Activated CD4-positive, alpha-beta memory T cell treated with anti-CD3 and anti-CD28 coated beads for 36 hours (primary cell): ENCODE results near the gene GPC5. TPM values are rescaled to one million over a fixed set of nuclear protein-coding genes. Genes with fewer than 3 reads are reported as not detected.

ENCODE experiments used
- CTCF ChIA-PET: fragments of 350-600 bp; sonication (Branson Sonifier 250); formaldehyde crosslinking; loops from one replicate; lab custom pipeline; 2021; ENCODE audit warnings: antibody characterized with exemption, inconsistent platforms; lab: Charles Lee
- POLR2A ChIA-PET: fragments of 350-600 bp; sonication (Branson Sonifier 250); formaldehyde crosslinking; loops from one replicate; lab custom pipeline; 2021; ENCODE audit warnings: antibody characterized with exemption; lab: Charles Lee
- DNase-seq: peaks from one replicate; pipeline ENCODE4 v3.0.0-alpha.2; 2020
- H3K27ac Mint-ChIP-seq: one replicate; pipeline ENCODE4 v1.8.0; 2021; ENCODE audit warnings: mixed read lengths
- H3K27me3 Mint-ChIP-seq: one replicate; pipeline ENCODE4 v1.8.0; 2021; ENCODE audit warnings: mixed read lengths
- H3K36me3 Mint-ChIP-seq: one replicate; pipeline ENCODE4 v1.8.0; 2021; ENCODE audit warnings: mixed read lengths
- H3K4me1 Mint-ChIP-seq: one replicate; pipeline ENCODE4 v1.8.0; 2021; ENCODE audit warnings: low read depth, mixed read lengths
- H3K4me3 Mint-ChIP-seq: one replicate; pipeline ENCODE4 v1.8.0; 2021; ENCODE audit warnings: mild to moderate bottlenecking, mixed read lengths
- H3K9me3 Mint-ChIP-seq: one replicate; pipeline ENCODE4 v1.8.0; 2021; ENCODE audit warnings: mixed read lengths
- intact Hi-C: fragments of 100-400 bp; cut with micrococcal nuclease; formaldehyde crosslinking; loops from one replicate; pipeline ENCODE4 v1.15.1; 2023
- total RNA-seq, 2 experiments: library from RNA; stranded (reverse); gene quantifications; one replicate each; pipeline ENCODE4 v1.2.3, GENCODE V29; 2021

The GPC5 gene
- total RNA-seq, 2 experiments from 2014 or later, result 0.17 to 0.29 TPM

GRCh38 chr13:91372911-91373310 lies 25.5 kb upstream of the GPC5 start:
- POLR2A ChIA-PET, result no interaction called here
- Mint-ChIP-seq H3K27me3 (peaks cover 2% of the 10 kb centered on the region), H3K4me1 (peaks cover 19% of the 10 kb centered on the region), H3K27ac (no peak overlapping the region), H3K9me3 (no peaks in the 10 kb centered on the region), H3K36me3 (no peaks in the 10 kb centered on the region), H3K4me3 (no peak overlapping the region)
- CTCF ChIA-PET, result interaction anchor here (1.0 to 2.8 kb wide), 3 partner anchors 9 to 61 kb away, joined by 3 to 11 read pairs (median 3); no protein-coding TSS in a partner anchor
- DNase-seq, result no peak
- intact Hi-C loops, result loop anchor here (10.0 kb wide), 1 partner anchor 238 kb away; no protein-coding TSS in a partner anchor

GRCh38 chr13:91375116-91375729 lies 23.2 kb upstream of the GPC5 start:
- Mint-ChIP-seq H3K9me3 (no peaks in the 10 kb centered on the region), H3K36me3 (no peaks in the 10 kb centered on the region), H3K4me3 (no peak overlapping the region), H3K27me3 (peaks cover 2% of the 10 kb centered on the region), H3K27ac (no peak overlapping the region), H3K4me1 (peaks cover 3% of the 10 kb centered on the region)
- intact Hi-C loops, result loop anchor here (1.0 to 10.0 kb wide), 2 partner anchors 23 to 240 kb away; partner anchors contain the start of gene GPC5
- no peak for DNase-seq
- CTCF ChIA-PET, result interaction anchor here (1.1 to 1.3 kb wide), 3 partner anchors 17 to 348 kb away, joined by 3 to 5 read pairs (median 3); no protein-coding TSS in a partner anchor
- POLR2A ChIA-PET, result no interaction called here

- ChIA-PET CTCF (interaction anchor here (0.7 to 1.8 kb wide), 5 partner anchors 9 to 342 kb away, joined by 3 to 6 read pairs (median 4); no protein-coding TSS in a partner anchor), POLR2A (interaction anchor here (0.6 kb wide), 1 partner anchor 34 kb away, joined by 3 read pairs; no protein-coding TSS in a partner anchor)
- intact Hi-C loops, result loop anchor here (2.0 kb wide), 1 partner anchor 341 kb away; no protein-coding TSS in a partner anchor
- no peak for DNase-seq
- Mint-ChIP-seq H3K9me3 (no peaks in the 10 kb centered on the region), H3K4me1 (peaks cover 4% of the 10 kb centered on the region), H3K27ac (no peak overlapping the region), H3K4me3 (no peak overlapping the region), H3K36me3 (no peaks in the 10 kb centered on the region), H3K27me3 (peaks cover 12% of the 10 kb centered on the region)
These were observed 17.1 kb upstream of the GPC5 start for GRCh38 chr13:91381371-91381770.

GRCh38 chr13:91383836-91384235 lies 14.6 kb upstream of the GPC5 start:
- Mint-ChIP-seq H3K9me3 (no peaks in the 10 kb centered on the region), H3K27ac (no peak overlapping the region), H3K4me3 (no peak overlapping the region), H3K27me3 (peaks cover 22% of the 10 kb centered on the region), H3K4me1 (peaks cover 4% of the 10 kb centered on the region), H3K36me3 (no peaks in the 10 kb centered on the region)
- CTCF ChIA-PET, result interaction anchor here (0.6 to 1.4 kb wide), 3 partner anchors 15 to 72 kb away, joined by 3 to 4 read pairs (median 4); partner anchors contain the start of gene GPC5
- no peak for DNase-seq
- intact Hi-C loops, result no loop called here
- POLR2A ChIA-PET, result no interaction called here

- H3K27me3 Mint-ChIP-seq, result peaks cover 28% of the 10 kb centered on the region
- CTCF ChIA-PET, result no interaction called here
- peaks cover 4% of the 10 kb centered on the region for H3K4me1 Mint-ChIP-seq
- no peak for DNase-seq
- no peak overlapping the region for H3K4me3 Mint-ChIP-seq
- intact Hi-C loops, result no loop called here
- H3K27ac Mint-ChIP-seq, result no peak overlapping the region
- POLR2A ChIA-PET, result interaction anchor here (1.1 kb wide), 1 partner anchor 11 kb away, joined by 3 read pairs; no protein-coding TSS in a partner anchor
- H3K36me3 Mint-ChIP-seq, result no peaks in the 10 kb centered on the region
- no peaks in the 10 kb centered on the region for H3K9me3 Mint-ChIP-seq
These were observed 13.5 kb upstream of the GPC5 start for GRCh38 chr13:91384896-91385295.

GRCh38 chr13:91389186-91389585 lies 9.2 kb upstream of the GPC5 start:
- Mint-ChIP-seq H3K36me3 (no peaks in the 10 kb centered on the region), H3K4me3 (no peak overlapping the region), H3K27ac (no peak overlapping the region), H3K27me3 (peaks cover 40% of the 10 kb centered on the region), H3K9me3 (no peaks in the 10 kb centered on the region), H3K4me1 (no peaks in the 10 kb centered on the region)
- no peak for DNase-seq
- ChIA-PET CTCF (interaction anchor here (0.9 to 1.0 kb wide), 2 partner anchors 9 to 10 kb away, joined by 3 read pairs; no protein-coding TSS in a partner anchor), POLR2A (no interaction called here)
- intact Hi-C loops, result no loop called here

- intact Hi-C loops, result no loop called here
- Mint-ChIP-seq H3K9me3 (no peaks in the 10 kb centered on the region), H3K4me3 (no peak overlapping the region), H3K4me1 (peaks cover 9% of the 10 kb centered on the region), H3K27ac (no peak overlapping the region), H3K36me3 (no peaks in the 10 kb centered on the region), H3K27me3 (peaks cover 42% of the 10 kb centered on the region)
- POLR2A ChIA-PET, result no interaction called here
- CTCF ChIA-PET, result interaction anchor here (1.1 kb wide), 1 partner anchor 10 kb away, joined by 5 read pairs; no protein-coding TSS in a partner anchor
- no peak for DNase-seq
These were observed 826 bp upstream of the GPC5 start for GRCh38 chr13:91397595-91397994.

- peaks cover 9% of the 10 kb centered on the region for H3K4me1 Mint-ChIP-seq
- intact Hi-C loops, result loop anchor here (2.0 kb wide), 1 partner anchor 87 kb away; no protein-coding TSS in a partner anchor
- peak overlapping the region; percentile 69 for H3K4me3 Mint-ChIP-seq
- no peaks in the 10 kb centered on the region for H3K9me3 Mint-ChIP-seq
- peaks cover 38% of the 10 kb centered on the region for H3K27me3 Mint-ChIP-seq
- H3K36me3 Mint-ChIP-seq, result no peaks in the 10 kb centered on the region
- POLR2A ChIA-PET, result interaction anchor here (0.8 kb wide), 1 partner anchor 52 kb away, joined by 5 read pairs; the partner anchor contains the start of gene MIR17HG
- H3K27ac Mint-ChIP-seq, result no peak overlapping the region
- CTCF ChIA-PET, result interaction anchor here (0.9 to 1.9 kb wide), 4 partner anchors 10 to 18 kb away, joined by 3 to 5 read pairs (median 4); no protein-coding TSS in a partner anchor
- DNase-seq, result no peak
These were observed 1.0 kb downstream of the GPC5 start for GRCh38 chr13:91399189-91400062.

- Mint-ChIP-seq H3K27me3 (peaks cover 32% of the 10 kb centered on the region), H3K36me3 (no peaks in the 10 kb centered on the region), H3K4me1 (peaks cover 9% of the 10 kb centered on the region), H3K9me3 (no peaks in the 10 kb centered on the region), H3K27ac (no peak overlapping the region), H3K4me3 (no peak overlapping the region)
- no peak for DNase-seq
- POLR2A ChIA-PET, result no interaction called here
- CTCF ChIA-PET, result interaction anchor here (1.9 kb wide), 1 partner anchor 18 kb away, joined by 5 read pairs; no protein-coding TSS in a partner anchor
- intact Hi-C loops, result no loop called here
These were observed 1.6 kb downstream of the GPC5 start for GRCh38 chr13:91400063-91400399.

GRCh38 chr13:91400671-91401070 lies 2.2 kb downstream of the GPC5 start:
- POLR2A ChIA-PET, result no interaction called here
- Mint-ChIP-seq H3K36me3 (no peaks in the 10 kb centered on the region), H3K27me3 (peaks cover 27% of the 10 kb centered on the region), H3K9me3 (no peaks in the 10 kb centered on the region), H3K27ac (no peak overlapping the region), H3K4me3 (no peak overlapping the region), H3K4me1 (peaks cover 9% of the 10 kb centered on the region)
- intact Hi-C loops, result no loop called here
- CTCF ChIA-PET, result interaction anchor here (1.9 kb wide), 1 partner anchor 19 kb away, joined by 5 read pairs; no protein-coding TSS in a partner anchor
- DNase-seq, result no peak

GRCh38 chr13:91401920-91402319 lies 3.5 kb downstream of the GPC5 start:
- no peaks in the 10 kb centered on the region for H3K36me3 Mint-ChIP-seq
- H3K27me3 Mint-ChIP-seq, result peaks cover 27% of the 10 kb centered on the region
- intact Hi-C loops, result no loop called here
- POLR2A ChIA-PET, result no interaction called here
- CTCF ChIA-PET, result no interaction called here
- H3K9me3 Mint-ChIP-seq, result no peaks in the 10 kb centered on the region
- H3K27ac Mint-ChIP-seq, result no peak overlapping the region
- H3K4me3 Mint-ChIP-seq, result no peak overlapping the region
- no peak for DNase-seq
- peaks cover 9% of the 10 kb centered on the region for H3K4me1 Mint-ChIP-seq
